Inflammatory macrophage treated with lipopolysaccharide for 1 hour (primary cell): ENCODE data around the gene RAB27B.

Experiments
- DNase-seq, 2 donors: peaks; one replicate each; pipeline ENCODE4 v3.0.0-alpha.2; 2020 to 2022

The RAB27B gene

GRCh38 chr18:54872681-54873080, 44.4 kb downstream of the RAB27B start:
- no peak for DNase-seq

GRCh38 chr18:54873884-54874255, 45.6 kb downstream of the RAB27B start:
- DNase-seq = no peak

- DNase-seq = no peak
These were observed 46.8 kb downstream of the RAB27B start for GRCh38 chr18:54875063-54875462.

- no peak for DNase-seq
These were observed 48.8 kb downstream of the RAB27B start for GRCh38 chr18:54877076-54877475.

GRCh38 chr18:54878159-54878622, 49.9 kb downstream of the RAB27B start:
- no peak for DNase-seq

- DNase-seq = no peak
These were observed 50.5 kb downstream of the RAB27B start for GRCh38 chr18:54878659-54879358.

- no peak for DNase-seq
These were observed 51.4 kb downstream of the RAB27B start for GRCh38 chr18:54879691-54880090.

- no peak for DNase-seq
These were observed 52.3 kb downstream of the RAB27B start for GRCh38 chr18:54880395-54881105.

GRCh38 chr18:54881229-54881768, 53.0 kb downstream of the RAB27B start:
- no peak for DNase-seq

GRCh38 chr18:54882318-54882717, 54.0 kb downstream of the RAB27B start:
- no peak for DNase-seq

GRCh38 chr18:54883816-54884604, 55.7 kb downstream of the RAB27B start:
- no peak for DNase-seq

- no peak for DNase-seq
These were observed 60.1 kb downstream of the RAB27B start for GRCh38 chr18:54888378-54888777.

GRCh38 chr18:54888933-54889332, 60.7 kb downstream of the RAB27B start:
- no peak for DNase-seq

- no peak for DNase-seq
These were observed 71.2 kb downstream of the RAB27B start for GRCh38 chr18:54899500-54899899.

GRCh38 chr18:54900290-54900689, 72.0 kb downstream of the RAB27B start:
- no peak for DNase-seq

GRCh38 chr18:54904581-54904980, 76.3 kb downstream of the RAB27B start:
- no peak for DNase-seq

GRCh38 chr18:54905629-54906028, 77.4 kb downstream of the RAB27B start:
- DNase-seq = no peak

- no peak for DNase-seq
These were observed 78.3 kb downstream of the RAB27B start for GRCh38 chr18:54906331-54907185.

- no peak for DNase-seq
These were observed 81.3 kb downstream of the RAB27B start for GRCh38 chr18:54909538-54909937.

GRCh38 chr18:54910161-54910919, 82.1 kb downstream of the RAB27B start:
- DNase-seq = no peak

GRCh38 chr18:54911551-54911950, 83.3 kb downstream of the RAB27B start:
- no peak for DNase-seq

GRCh38 chr18:54914816-54915215, 86.5 kb downstream of the RAB27B start:
- DNase-seq = no peak
